ENCODE data around the gene MGMT.

DNA sequence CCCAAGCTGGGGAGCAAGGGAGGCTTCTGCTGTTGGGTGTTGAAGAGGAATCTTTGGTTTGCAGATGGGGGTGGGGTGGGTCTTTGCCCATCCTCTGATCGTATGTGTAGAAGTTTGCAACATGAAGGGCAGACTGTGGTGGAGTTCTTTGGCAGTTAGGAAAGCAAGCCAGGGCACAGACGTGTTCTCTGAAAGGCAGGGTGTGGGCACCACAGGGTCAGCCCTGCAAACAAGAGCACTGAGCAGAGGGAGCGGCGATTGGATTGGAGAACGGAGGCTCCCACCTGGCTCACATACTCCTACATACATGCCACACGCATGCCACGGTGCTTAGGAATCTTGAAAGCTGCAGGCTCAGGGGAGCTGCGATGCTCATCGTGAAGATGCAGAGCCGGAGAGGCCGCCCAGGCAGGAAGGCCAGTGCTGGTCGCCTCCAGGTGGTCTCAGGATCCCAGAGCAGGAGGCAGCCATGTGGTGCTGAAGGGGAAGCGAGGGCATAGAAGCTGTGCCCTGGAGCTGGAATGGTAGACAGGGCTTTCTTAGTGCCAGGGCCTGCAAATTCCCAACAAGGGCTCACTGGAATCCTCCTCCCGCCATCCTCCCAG is 149.0 kb downstream of the MGMT start:
- TF ChIP-seq CTCF (IDR thresholded peaks at IDR 0.05) (no peak), POLR2A (IDR thresholded peaks at IDR 0.05) (no peak), EP300 (IDR thresholded peaks at IDR 0.05) (no peak)

All from ovary (tissue), 3 donors.